CD4-positive, alpha-beta T cell treated with Interleukin-15 for 4 hours (primary cell): ENCODE data around the gene SLC22A23.

Experiments used
- DNase-seq: peaks from one replicate; pipeline ENCODE4 v3.0.0-alpha.2; 2020; ENCODE audit warnings: low spot score

Gene SLC22A23

DNA sequence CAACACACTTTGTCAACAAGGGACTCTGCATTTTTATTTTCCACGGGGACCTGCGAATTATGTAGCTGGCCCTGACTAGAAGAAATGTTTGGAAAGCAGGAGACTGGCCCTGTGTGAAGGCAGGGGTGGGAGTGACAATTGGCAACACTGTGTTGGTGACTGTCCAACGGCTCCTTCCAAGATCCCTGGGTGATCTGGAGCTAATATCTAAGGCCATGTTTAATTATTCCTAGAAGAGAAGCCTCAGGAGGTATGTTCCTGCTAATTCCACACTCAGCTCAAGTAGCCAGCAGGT lies 13.7 kb downstream of the SLC22A23 start:
- DNase-seq, result no peak

GRCh38 chr6:3442431-3443220 lies 14.2 kb downstream of the SLC22A23 start:
- DNase-seq, result no peak

GRCh38 chr6:3440911-3441310 lies 15.9 kb downstream of the SLC22A23 start:
- DNase-seq, result no peak

DNA sequence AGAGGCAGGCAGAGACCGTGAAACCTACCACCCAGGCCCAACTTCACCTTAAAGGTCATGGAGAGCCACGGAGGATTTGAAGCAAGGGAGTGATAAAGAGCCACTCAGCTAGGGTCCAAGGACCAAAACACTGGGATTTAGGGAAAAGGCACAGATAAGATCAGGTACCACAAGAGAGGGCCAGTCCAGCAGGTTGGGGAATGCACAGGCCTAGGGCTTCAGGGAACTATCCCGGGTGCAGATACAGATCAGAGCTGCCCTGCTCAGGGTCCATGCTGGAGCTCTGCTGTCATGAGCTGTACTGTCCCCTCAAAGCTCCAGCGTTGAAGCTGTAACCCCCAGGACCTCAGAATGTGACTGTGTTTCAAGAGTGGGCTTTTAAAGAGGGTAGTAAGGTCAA lies 16.9 kb downstream of the SLC22A23 start:
- no peak for DNase-seq

- no peak for DNase-seq
These were observed 18.4 kb downstream of the SLC22A23 start for GRCh38 chr6:3438190-3439167.

- no peak for DNase-seq
These were observed 23.8 kb downstream of the SLC22A23 start for GRCh38 chr6:3433005-3433404.

DNA sequence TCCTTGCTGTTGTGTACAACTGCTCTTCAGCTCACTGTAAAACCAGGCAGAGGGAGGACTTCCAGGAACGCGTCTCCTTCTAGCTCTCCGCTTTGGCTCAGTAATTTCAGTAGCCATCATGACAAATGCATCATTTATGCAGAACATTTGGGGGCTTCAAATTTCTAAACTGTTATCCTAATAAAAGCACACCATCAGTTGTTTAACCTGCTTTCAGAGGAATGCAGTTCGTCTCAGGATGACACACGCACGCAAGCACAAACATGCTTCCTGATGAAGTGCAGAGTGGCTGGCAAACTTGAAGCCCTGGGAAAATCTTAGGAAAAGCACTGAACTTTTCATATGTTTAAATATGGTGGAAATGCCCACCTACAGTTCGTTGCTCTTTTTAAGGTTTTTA lies 24.4 kb downstream of the SLC22A23 start:
- no peak for DNase-seq

DNA sequence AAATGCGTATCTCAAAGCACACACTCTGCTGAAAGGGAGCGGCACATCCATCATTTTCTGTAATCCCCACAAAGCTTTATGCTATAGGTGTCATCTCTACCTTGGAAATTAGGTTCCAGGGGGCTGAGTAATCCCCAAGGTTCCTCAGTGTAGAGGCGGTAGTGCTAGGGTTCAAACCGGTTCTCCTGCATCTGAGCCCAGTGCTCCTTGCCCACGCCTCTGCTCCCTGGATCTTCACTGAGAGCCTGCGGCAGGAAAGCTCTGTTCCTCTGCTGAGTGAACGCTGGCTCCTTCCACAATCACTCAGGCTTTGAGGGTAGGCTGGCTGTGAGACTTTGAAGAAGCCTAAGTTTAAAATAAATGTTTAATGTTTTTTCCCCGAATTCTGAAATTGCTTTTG lies 24.9 kb downstream of the SLC22A23 start:
- no peak for DNase-seq

DNA sequence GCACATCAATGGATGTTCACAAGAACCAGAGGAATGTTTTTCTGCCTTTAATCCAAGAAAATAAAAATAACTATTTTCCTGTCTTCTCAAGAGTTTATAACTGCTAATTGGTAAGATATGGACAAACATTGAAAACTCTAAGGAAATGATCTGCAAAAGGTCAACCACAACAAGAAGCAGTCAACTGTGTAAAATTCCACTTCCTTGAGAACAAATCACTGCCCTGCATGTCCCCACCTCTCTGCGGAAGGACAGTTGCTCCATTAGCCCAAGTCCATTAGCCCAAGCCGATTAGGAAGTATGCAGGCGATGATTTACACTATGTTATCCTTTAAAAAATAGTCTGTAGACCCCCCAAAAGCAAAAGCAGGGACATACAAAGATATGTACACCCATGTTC lies 27.6 kb downstream of the SLC22A23 start:
- no peak for DNase-seq

DNA sequence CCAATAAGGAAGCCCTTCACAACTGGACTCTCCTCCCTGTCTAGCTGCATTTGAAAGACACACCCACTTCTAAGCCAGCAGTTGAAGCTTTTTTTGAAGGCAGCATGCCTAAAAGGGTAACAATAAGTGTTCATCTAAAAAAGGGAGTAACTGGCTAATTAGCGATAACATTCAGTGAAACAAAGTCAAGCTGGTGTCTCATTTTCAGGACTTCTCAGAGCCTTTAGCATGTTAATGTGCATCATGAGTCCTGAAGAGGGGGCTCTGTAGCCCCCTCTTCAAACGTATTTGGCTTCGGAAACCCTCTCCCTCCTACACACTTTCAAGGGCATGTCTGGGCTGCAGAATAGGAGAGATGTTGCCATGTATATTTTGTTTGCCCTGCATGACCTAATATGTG lies 28.1 kb downstream of the SLC22A23 start:
- DNase-seq, result no peak

DNA sequence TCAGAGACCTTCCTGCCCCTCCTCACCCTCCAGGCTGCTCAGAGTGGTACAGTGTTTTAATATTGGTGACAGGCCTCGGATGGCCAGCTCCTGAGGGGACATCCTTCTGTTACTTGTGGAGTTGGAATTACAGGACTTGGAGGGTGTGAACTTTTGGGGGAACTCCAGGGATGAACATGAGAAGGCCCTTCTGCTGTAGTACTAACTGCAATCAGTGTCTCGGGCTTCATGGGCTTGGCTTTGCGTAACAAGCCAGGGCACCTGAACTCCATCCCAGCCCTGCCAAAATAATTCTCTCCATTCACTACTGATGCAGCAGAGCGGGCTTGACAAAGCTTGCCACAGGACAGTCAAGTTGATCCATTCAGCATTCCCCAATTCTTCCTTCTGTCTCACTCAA lies 28.6 kb downstream of the SLC22A23 start:
- no peak for DNase-seq

DNA sequence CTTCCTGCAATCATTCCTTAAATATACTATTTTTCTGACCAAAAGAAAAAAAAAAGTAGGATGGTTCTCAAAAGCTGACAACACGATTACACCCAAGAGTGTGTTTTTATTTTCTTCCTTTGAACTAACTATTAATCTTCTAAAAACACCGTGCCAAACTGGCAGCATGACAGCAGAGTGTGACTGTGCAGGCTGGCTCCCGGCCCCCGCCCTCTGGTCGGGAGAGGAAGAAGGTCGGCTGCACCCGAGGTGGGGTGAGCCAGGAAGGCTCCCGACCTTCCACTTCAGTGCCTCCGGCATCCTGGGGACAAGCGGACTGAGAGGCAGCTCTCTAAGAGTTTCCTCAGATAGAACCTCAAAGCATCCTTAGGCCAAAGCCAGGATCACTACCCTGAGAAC lies 29.2 kb downstream of the SLC22A23 start:
- no peak for DNase-seq

GRCh38 chr6:3426927-3427686 lies 29.7 kb downstream of the SLC22A23 start:
- DNase-seq, result no peak

GRCh38 chr6:3426091-3426926 lies 30.5 kb downstream of the SLC22A23 start:
- no peak for DNase-seq

- no peak for DNase-seq
These were observed 31.3 kb downstream of the SLC22A23 start for GRCh38 chr6:3425574-3425973.

DNA sequence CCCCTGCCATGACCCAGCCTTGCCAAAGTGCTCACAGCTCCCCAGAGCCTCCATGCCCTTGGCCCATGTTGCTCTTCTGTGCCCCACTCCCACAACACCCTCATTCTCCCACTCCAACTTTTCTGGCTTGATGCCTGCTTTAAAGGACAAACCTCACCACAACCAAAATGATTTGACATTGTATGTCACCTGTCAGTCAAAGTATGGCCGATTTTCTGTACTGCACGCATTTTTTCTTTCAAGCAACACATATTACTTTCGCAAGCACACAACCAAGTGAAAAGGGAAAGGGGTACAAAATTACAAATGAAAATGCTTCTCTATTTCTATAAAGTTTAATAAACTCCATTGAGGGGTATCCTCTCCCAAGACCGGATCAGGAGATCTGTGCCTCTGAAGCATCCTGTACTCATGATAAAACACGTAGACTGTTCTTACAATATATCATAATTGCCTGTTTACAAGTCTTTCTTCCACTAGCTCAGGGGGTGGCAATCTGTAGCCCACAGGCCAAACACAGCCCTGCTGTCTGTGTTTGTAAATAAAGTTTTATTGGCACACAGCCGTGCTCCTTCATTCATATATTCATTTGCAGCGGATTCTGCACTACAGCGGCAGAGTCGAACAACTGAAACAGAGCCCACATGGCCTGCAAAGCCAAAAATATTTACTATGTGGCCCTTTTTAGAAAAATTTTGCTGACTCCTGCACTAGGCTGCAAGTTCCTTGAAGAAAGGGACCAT lies 32.5 kb downstream of the SLC22A23 start:
- no peak for DNase-seq

DNA sequence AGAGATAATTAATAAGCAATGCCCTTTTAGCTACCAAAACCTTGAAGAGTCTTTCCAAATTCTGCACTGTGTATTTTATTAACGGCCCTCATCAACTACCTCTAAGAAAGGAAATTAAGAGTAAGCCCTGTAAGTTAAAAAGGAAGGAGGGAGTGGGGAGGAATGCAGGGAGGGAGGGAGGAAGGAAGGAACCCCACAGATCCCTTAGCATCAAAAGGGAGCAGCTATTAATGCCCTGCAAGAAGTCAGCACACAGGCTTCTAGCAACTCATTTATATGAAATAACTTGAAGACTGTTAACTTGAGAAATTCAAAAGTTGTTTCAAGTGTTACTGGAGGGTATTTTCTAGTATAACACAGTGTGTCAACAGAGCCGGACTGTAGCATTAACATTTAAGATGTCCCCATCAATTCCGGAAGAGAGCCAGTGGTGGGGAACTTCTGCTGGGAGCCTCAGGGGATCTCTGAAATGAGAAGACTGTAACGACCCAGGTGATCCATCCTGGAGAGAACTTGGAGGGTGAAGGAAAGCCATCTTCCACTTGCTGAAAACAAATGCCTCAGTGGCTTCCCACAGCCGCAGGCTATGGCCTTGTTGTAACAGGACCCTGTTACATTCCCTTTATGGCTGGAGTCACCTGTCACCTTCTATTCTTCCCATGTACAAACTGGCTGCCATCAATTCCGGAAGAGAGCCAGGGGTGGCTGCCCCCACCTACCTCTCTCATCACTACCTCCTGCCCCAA lies 33.2 kb downstream of the SLC22A23 start:
- no peak for DNase-seq

- DNase-seq, result no peak
These were observed 34.3 kb downstream of the SLC22A23 start for GRCh38 chr6:3422435-3423070.

- no peak for DNase-seq
These were observed 34.9 kb downstream of the SLC22A23 start for GRCh38 chr6:3421791-3422434.
